ENCODE data around the gene FGGY. TPM values are rescaled to one million over a fixed set of nuclear protein-coding genes. Genes with fewer than 3 reads are reported as not detected.
"Not testable (repeated sequence)": the region's sequence is repeated elsewhere in the genome, so short reads cannot be mapped to it uniquely, and the experiment has no call there.

The FGGY gene
- total RNA-seq, 4 donors from 2014 or later, result 23.3 to 26.4 (median 25.3) TPM

- no peaks in the 10 kb centered on the region for H3K27me3 ChIP-seq
- 100% methylated on average over 2 of the region's 2 CpGs for WGBS
Observed at GRCh38 chr1:59528900-59529299, 232.0 kb downstream of the FGGY start.

GRCh38 chr1:59530119-59530518 lies 233.2 kb downstream of the FGGY start:
- 94% methylated on average over 3 of the region's 3 CpGs for whole genome bisulfite sequencing
- intact Hi-C loops (cut with DNase I), result no loop called here

More at GRCh38 chr1:59528900-59529299, 232.0 kb downstream of the FGGY start:
- intact Hi-C loops (cut with DNase I), result no loop called here
- no peak for DNase-seq (ENCODE audit: extremely low spot score)
- Histone ChIP-seq H3K4me1 (no peaks in the 10 kb centered on the region), H3K9me3 (no peaks in the 10 kb centered on the region), H3K27ac (replicated peaks in 1 of 4) (no peak overlapping the region), H3K36me3 (no peaks in the 10 kb centered on the region), H3K4me3 (no peak overlapping the region)
- TF ChIP-seq POLR2AphosphoS5 (IDR thresholded peaks at IDR 0.05), result no peak
- no peak for TF ChIP-seq EP300 (IDR thresholded peaks at IDR 0.05)
- TF ChIP-seq POLR2A (IDR thresholded peaks at IDR 0.05; ENCODE audit: low read depth), result no peak
- TF ChIP-seq CTCF (IDR thresholded peaks at IDR 0.05), result no peak

GRCh38 chr1:59532102-59532501 lies 235.2 kb downstream of the FGGY start:
- Histone ChIP-seq H3K9me3 (no peaks in the 10 kb centered on the region), H3K27me3 (no peaks in the 10 kb centered on the region), H3K36me3 (no peaks in the 10 kb centered on the region), H3K27ac (replicated peaks in 1 of 4) (no peak overlapping the region), H3K4me1 (no peaks in the 10 kb centered on the region), H3K4me3 (no peak overlapping the region)
- TF ChIP-seq CTCF (IDR thresholded peaks at IDR 0.05) (no peak), POLR2AphosphoS5 (IDR thresholded peaks at IDR 0.05) (no peak), POLR2A (IDR thresholded peaks at IDR 0.05; ENCODE audit: low read depth) (no peak), EP300 (IDR thresholded peaks at IDR 0.05) (no peak)
- intact Hi-C loops (cut with DNase I), result no loop called here
- DNase-seq (ENCODE audit: extremely low spot score), result no peak

More at GRCh38 chr1:59530119-59530518, 233.2 kb downstream of the FGGY start:
- H3K27ac ChIP-seq (replicated peaks in 1 of 4), result no peak overlapping the region
- H3K4me3 ChIP-seq, result no peak overlapping the region
- TF ChIP-seq EP300 (IDR thresholded peaks at IDR 0.05), result no peak
- TF ChIP-seq CTCF (IDR thresholded peaks at IDR 0.05), result no peak
- no peak for TF ChIP-seq POLR2AphosphoS5 (IDR thresholded peaks at IDR 0.05)
- TF ChIP-seq POLR2A (IDR thresholded peaks at IDR 0.05; ENCODE audit: low read depth), result no peak
- H3K4me1 ChIP-seq, result no peaks in the 10 kb centered on the region
- no peaks in the 10 kb centered on the region for H3K27me3 ChIP-seq
- no peak for DNase-seq (ENCODE audit: extremely low spot score)
- H3K9me3 ChIP-seq, result no peaks in the 10 kb centered on the region
- no peaks in the 10 kb centered on the region for H3K36me3 ChIP-seq

GRCh38 chr1:59538476-59538875 lies 241.6 kb downstream of the FGGY start:
- H3K4me3 ChIP-seq; intact Hi-C loops (cut with DNase I); H3K27ac ChIP-seq (replicated peaks in 1 of 4); H3K4me1 ChIP-seq; H3K9me3 ChIP-seq; H3K27me3 ChIP-seq; DNase-seq (ENCODE audit: extremely low spot score); H3K36me3 ChIP-seq: not testable (repeated sequence)
- 89% methylated on average over 1 of the region's 2 CpGs for WGBS

GRCh38 chr1:59539961-59540681 lies 243.2 kb downstream of the FGGY start:
- no peaks in the 10 kb centered on the region for H3K27me3 ChIP-seq
- WGBS, result 85% methylated on average over 5 of the region's 5 CpGs
- no peaks in the 10 kb centered on the region for H3K36me3 ChIP-seq
- no peak overlapping the region for H3K4me3 ChIP-seq
- no peaks in the 10 kb centered on the region for H3K9me3 ChIP-seq
- intact Hi-C loops (cut with DNase I), result no loop called here
- no peak overlapping the region for H3K27ac ChIP-seq (replicated peaks in 1 of 4)
- TF ChIP-seq POLR2A (IDR thresholded peaks at IDR 0.05; ENCODE audit: low read depth), result no peak
- TF ChIP-seq EP300 (IDR thresholded peaks at IDR 0.05), result no peak
- no peak for TF ChIP-seq CTCF (IDR thresholded peaks at IDR 0.05)
- TF ChIP-seq POLR2AphosphoS5 (IDR thresholded peaks at IDR 0.05), result no peak
- peaks cover 0 to 5% (median 0%) of the 10 kb centered on the region in 4 donors for H3K4me1 ChIP-seq
- DNase-seq (ENCODE audit: extremely low spot score), result no peak

Measured in esophagus muscularis mucosa (tissue), 4 donors.